A549 treated with dexamethasone at 1 μM for 4 hours (cell line): ENCODE measurements around the gene ST8SIA3. TPM values are rescaled to one million over a fixed set of nuclear protein-coding genes. Genes with fewer than 3 reads are reported as not detected.

Experiments
- total RNA-seq: library from RNA; stranded (reverse); fragments of 200-300 nt; extraction: Qiagen RNA extraction; gene quantifications from 5 replicates; pipeline ENCODE4 v1.2.3, GENCODE V29; 2022

Gene ST8SIA3, protein sequence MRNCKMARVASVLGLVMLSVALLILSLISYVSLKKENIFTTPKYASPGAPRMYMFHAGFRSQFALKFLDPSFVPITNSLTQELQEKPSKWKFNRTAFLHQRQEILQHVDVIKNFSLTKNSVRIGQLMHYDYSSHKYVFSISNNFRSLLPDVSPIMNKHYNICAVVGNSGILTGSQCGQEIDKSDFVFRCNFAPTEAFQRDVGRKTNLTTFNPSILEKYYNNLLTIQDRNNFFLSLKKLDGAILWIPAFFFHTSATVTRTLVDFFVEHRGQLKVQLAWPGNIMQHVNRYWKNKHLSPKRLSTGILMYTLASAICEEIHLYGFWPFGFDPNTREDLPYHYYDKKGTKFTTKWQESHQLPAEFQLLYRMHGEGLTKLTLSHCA
- not detected in 5 replicates for total RNA-seq

GRCh38 chr18:57352271-57352701, at the start of gene ST8SIA3:
ST8SIA3 (plus strand) TSS chr18:57352557; CDS start chr18:57352847, 290 bp downstream.

Other genes with a start within 250 kb of the ST8SIA3 start
- not detected in 5 replicates for gene BOD1L2, start 205.5 kb upstream of the ST8SIA3 start, total RNA-seq
- gene ONECUT2, start 82.8 kb downstream of the ST8SIA3 start, total RNA-seq: 0.25 to 0.68 TPM (median 0.48 TPM) in 5 replicates
- 30.6 to 42.1 TPM (median 36.5 TPM) in 5 replicates for gene FECH, start 234.1 kb downstream of the ST8SIA3 start, total RNA-seq